Activated CD8-positive, alpha-beta T cell treated with anti-CD3 and anti-CD28 coated beads, Interleukin-2, amount 10 ng/mL, durations not matched to agents 7 days and 5 days (primary cell): ENCODE results near the gene NXPH4. TPM values are rescaled to one million over a fixed set of nuclear protein-coding genes. Genes with fewer than 3 reads are reported as not detected.

Experiments
- ATAC-seq: fragments of 150-1000 bp; cut with Tn5 transposase; one replicate; pipeline ENCODE4 v1.10.0; 2021; ENCODE audit warnings: moderate library complexity
- CTCF ChIA-PET: fragments of 350-600 bp; sonication (Branson Sonifier 250); formaldehyde crosslinking; loops from one replicate; lab custom pipeline; 2021; ENCODE audit warnings: antibody characterized with exemption; lab: Charles Lee
- POLR2A ChIA-PET: fragments of 350-600 bp; sonication (Branson Sonifier 250); formaldehyde crosslinking; loops from one replicate; lab custom pipeline; 2021; ENCODE audit warnings: antibody characterized with exemption; lab: Charles Lee
- DNase-seq: peaks from one replicate; pipeline ENCODE4 v3.0.0-alpha.2; 2020
- H3K27ac Mint-ChIP-seq: one replicate; pipeline ENCODE4 v1.8.0; 2021; ENCODE audit warnings: mild to moderate bottlenecking, mixed read lengths
- H3K27me3 Mint-ChIP-seq: one replicate; pipeline ENCODE4 v1.8.0; 2021; ENCODE audit warnings: low read depth, mixed read lengths
- H3K36me3 Mint-ChIP-seq: one replicate; pipeline ENCODE4 v1.8.0; 2021; ENCODE audit warnings: low read depth, mixed read lengths
- H3K4me1 Mint-ChIP-seq: one replicate; pipeline ENCODE4 v1.8.0; 2021; ENCODE audit warnings: low read depth, mixed read lengths
- H3K4me3 Mint-ChIP-seq: one replicate; pipeline ENCODE4 v1.8.0; 2021; ENCODE audit warnings: mild to moderate bottlenecking, mixed read lengths
- H3K9me3 Mint-ChIP-seq: one replicate; pipeline ENCODE4 v1.8.0; 2022; ENCODE audit warnings: mixed read lengths; ENCODE audit not compliant: insufficient read depth
- total RNA-seq, 2 experiments: library from RNA; stranded (reverse); gene quantifications; one replicate each; pipeline ENCODE4 v1.2.3, GENCODE V29; 2021

Gene NXPH4
- total RNA-seq, 2 experiments from 2014 or later, result 0.39 to 0.40 TPM

DNA sequence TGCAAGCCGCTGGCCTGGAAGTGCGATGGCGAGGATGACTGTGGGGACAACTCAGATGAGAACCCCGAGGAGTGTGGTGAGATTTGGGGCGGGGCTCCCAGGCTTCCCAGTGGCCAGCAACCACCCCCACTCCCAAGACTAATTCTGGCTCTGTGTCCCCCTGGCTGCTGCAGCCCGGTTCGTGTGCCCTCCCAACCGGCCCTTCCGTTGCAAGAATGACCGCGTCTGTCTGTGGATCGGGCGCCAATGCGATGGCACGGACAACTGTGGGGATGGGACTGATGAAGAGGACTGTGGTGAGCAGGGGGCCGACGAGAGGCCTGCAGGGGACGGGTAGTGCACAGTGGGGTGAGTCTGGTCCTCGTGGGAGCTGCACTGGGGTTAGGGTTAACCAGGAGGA lies 12.1 kb upstream of the NXPH4 start:
- no peaks in the 10 kb centered on the region for H3K4me1 Mint-ChIP-seq
- H3K9me3 Mint-ChIP-seq, result no peaks in the 10 kb centered on the region
- DNase-seq, result no peak
- ATAC-seq, result no peak
- CTCF ChIA-PET, result no interaction called here
- H3K27me3 Mint-ChIP-seq, result no peaks in the 10 kb centered on the region
- no peak overlapping the region for H3K4me3 Mint-ChIP-seq
- H3K27ac Mint-ChIP-seq, result no peak overlapping the region
- POLR2A ChIA-PET, result no interaction called here
- no peaks in the 10 kb centered on the region for H3K36me3 Mint-ChIP-seq

DNA sequence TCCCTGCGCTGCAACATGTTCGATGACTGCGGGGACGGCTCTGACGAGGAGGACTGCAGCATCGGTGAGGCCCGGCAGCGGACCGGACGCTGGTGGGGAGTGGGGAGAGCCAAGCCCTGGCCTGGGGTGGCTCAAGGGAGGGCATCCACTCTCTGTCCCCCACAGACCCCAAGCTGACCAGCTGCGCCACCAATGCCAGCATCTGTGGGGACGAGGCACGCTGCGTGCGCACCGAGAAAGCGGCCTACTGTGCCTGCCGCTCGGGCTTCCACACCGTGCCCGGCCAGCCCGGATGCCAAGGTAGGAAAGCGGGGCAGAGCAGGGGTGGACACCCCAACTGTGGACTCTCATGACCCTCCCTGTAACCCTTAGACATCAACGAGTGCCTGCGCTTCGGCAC lies 11.4 kb upstream of the NXPH4 start:
- POLR2A ChIA-PET, result no interaction called here
- no peaks in the 10 kb centered on the region for H3K4me1 Mint-ChIP-seq

DNA sequence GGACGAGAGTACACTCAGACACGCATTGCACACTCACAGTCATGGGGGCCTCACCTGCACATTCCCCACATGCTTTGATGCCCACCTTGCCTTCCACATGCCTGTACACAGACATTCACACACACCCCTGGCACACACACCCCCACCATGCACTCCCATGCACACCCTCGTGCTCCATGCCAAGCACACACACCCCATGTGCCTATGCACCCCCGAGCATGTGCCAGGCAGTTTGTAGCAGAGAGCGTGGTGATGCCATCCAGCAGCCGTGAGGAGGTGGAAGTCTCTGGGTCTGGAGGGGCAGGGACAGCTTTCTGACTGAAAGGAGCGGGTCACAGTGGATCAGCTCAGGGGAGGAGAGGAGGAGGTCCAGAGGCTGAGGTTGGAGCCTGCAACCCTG lies 10.7 kb upstream of the NXPH4 start:
- DNase-seq (no peak), ATAC-seq (no peak)
- CTCF ChIA-PET, result interaction anchor here (2.0 kb wide), 1 partner anchor 33 kb away, joined by 4 read pairs; no protein-coding TSS in a partner anchor
- POLR2A ChIA-PET, result no interaction called here
- H3K36me3 Mint-ChIP-seq, result no peaks in the 10 kb centered on the region
- H3K4me3 Mint-ChIP-seq, result no peak overlapping the region
- no peaks in the 10 kb centered on the region for H3K27me3 Mint-ChIP-seq
- no peaks in the 10 kb centered on the region for H3K4me1 Mint-ChIP-seq
- no peak overlapping the region for H3K27ac Mint-ChIP-seq
- H3K9me3 Mint-ChIP-seq, result no peaks in the 10 kb centered on the region

More for the DNA sequence above, 11.4 kb upstream of the NXPH4 start:
- no peaks in the 10 kb centered on the region for H3K9me3 Mint-ChIP-seq
- no peaks in the 10 kb centered on the region for H3K27me3 Mint-ChIP-seq
- no peak overlapping the region for H3K27ac Mint-ChIP-seq
- ATAC-seq, result no peak
- no peak overlapping the region for H3K4me3 Mint-ChIP-seq
- H3K36me3 Mint-ChIP-seq, result no peaks in the 10 kb centered on the region
- DNase-seq, result no peak
- CTCF ChIA-PET, result no interaction called here

DNA sequence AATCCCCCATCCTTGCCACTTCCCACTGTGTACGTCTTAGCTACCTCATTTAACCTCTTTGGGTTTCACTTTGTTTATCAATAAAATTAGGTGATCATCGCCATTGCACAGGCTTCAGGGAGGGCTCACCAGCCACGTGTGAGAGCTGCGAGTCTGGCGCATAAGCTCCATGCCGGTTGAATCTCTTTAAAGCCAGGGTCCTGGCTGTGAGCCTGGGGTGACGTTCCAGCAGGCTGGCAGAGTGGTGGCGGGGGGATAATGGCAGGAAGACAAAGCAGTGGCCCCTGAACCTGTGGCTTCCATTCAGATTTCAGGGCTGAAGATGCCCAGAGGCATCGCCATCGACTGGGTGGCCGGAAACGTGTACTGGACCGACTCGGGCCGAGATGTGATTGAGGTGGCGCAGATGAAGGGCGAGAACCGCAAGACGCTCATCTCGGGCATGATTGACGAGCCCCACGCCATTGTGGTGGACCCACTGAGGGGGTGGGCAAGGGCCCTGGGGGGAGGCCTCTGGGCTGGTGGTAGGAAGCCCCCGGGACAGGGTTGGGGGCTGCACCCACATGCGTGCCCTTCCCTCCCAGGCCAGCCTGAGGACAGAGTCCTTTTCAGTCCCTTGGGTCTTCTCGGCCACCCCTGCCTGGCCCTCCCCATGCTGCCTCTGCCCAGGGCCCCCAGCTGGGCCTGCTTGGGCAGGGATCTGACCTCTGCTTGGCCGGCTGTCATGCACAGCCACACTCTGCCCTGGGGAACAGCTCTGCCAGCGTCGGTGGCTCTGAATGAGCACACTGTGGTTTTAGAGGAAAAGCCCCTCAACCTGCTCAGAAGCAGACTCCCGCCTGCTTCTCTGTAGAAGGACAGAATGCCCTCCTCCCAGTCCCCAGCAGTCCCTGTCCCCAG lies 8.6 kb upstream of the NXPH4 start:
- POLR2A ChIA-PET, result interaction anchor here (0.9 kb wide), 1 partner anchor 221 kb away, joined by 3 read pairs; no protein-coding TSS in a partner anchor
- no peaks in the 10 kb centered on the region for H3K27me3 Mint-ChIP-seq
- CTCF ChIA-PET, result interaction anchor here (0.5 to 2.0 kb wide), 3 partner anchors 31 to 145 kb away, joined by 4 to 5 read pairs (median 4); no protein-coding TSS in a partner anchor
- H3K27ac Mint-ChIP-seq, result no peak overlapping the region
- H3K9me3 Mint-ChIP-seq, result no peaks in the 10 kb centered on the region
- no peak for DNase-seq
- no peaks in the 10 kb centered on the region for H3K36me3 Mint-ChIP-seq
- no peak for ATAC-seq
- H3K4me3 Mint-ChIP-seq, result no peak overlapping the region
- H3K4me1 Mint-ChIP-seq, result no peaks in the 10 kb centered on the region

DNA sequence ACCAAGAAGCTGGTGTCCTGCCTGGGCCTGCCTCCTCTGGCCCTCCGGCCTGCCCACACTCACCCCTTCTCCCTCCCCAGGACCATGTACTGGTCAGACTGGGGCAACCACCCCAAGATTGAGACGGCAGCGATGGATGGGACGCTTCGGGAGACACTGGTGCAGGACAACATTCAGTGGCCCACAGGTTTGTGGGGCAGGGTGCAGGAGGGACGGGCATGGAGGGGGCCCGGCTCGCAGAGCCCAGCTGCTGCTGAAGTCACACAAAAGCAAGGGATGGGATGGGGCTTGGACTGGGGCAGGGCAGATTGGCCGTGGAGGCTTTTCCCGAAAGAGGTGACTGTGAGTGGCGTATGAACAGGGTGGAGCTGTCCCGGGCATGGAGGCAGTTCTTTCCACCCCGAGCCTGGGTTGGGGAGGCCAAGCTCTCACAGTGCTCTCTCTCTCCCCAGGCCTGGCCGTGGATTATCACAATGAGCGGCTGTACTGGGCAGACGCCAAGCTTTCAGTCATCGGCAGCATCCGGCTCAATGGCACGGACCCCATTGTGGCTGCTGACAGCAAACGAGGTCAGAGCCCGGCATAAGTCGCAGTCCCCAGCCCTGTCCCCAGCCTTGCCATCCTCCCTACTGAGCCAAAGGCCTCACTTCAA lies 7.8 kb upstream of the NXPH4 start:
- ATAC-seq (no peak), DNase-seq (no peak)
- Mint-ChIP-seq H3K27me3 (peaks cover 5% of the 10 kb centered on the region), H3K4me3 (no peak overlapping the region), H3K27ac (no peak overlapping the region), H3K4me1 (peaks cover 6% of the 10 kb centered on the region), H3K36me3 (no peaks in the 10 kb centered on the region), H3K9me3 (no peaks in the 10 kb centered on the region)
- ChIA-PET CTCF (interaction anchor here (1.3 kb wide), 1 partner anchor 34 kb away, joined by 5 read pairs; no protein-coding TSS in a partner anchor), POLR2A (interaction anchor here (0.6 to 0.9 kb wide), 2 partner anchors 152 to 220 kb away, joined by 3 to 5 read pairs; no protein-coding TSS in a partner anchor)

DNA sequence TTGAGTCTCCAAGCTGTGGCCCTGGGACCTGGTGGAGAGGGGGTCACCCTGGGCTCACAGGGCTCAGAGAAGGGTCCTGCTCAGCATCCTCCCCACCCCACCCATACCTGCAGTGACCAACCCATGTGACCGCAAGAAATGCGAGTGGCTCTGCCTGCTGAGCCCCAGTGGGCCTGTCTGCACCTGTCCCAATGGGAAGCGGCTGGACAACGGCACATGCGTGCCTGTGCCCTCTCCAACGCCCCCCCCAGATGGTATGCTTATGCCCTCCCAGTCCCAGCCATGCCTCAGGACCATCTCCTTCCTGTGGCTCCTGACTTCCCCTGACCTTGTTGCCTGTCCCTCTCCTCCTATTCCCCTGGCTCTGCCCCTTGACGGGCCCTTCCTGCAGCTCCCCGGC lies 6.7 kb upstream of the NXPH4 start:
- Mint-ChIP-seq H3K9me3 (no peaks in the 10 kb centered on the region), H3K27me3 (peaks cover 17% of the 10 kb centered on the region), H3K27ac (no peak overlapping the region), H3K4me1 (peaks cover 17% of the 10 kb centered on the region), H3K4me3 (no peak overlapping the region), H3K36me3 (no peaks in the 10 kb centered on the region)
- ChIA-PET CTCF (interaction anchor here (2.1 kb wide), 1 partner anchor 33 kb away, joined by 7 read pairs; no protein-coding TSS in a partner anchor), POLR2A (no interaction called here)
- ATAC-seq (no peak), DNase-seq (no peak)

DNA sequence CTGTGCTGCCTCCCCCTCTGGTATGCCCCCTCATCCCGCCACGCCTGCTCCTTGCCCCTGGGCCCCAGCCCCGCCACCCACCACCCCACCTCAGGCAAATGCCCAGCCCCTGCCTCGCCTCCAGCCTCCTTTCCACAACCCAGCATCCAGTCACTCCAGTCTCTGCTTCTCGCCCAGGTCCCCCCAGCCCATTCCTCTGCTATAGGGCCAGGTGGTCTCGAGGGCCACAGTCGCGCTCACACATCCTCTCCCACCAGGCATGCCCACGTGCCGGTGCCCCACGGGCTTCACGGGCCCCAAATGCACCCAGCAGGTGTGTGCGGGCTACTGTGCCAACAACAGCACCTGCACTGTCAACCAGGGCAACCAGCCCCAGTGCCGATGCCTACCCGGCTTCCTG lies 6.1 kb upstream of the NXPH4 start:
- ChIA-PET POLR2A (no interaction called here), CTCF (interaction anchor here (2.1 kb wide), 1 partner anchor 32 kb away, joined by 7 read pairs; no protein-coding TSS in a partner anchor)
- no peak overlapping the region for H3K4me3 Mint-ChIP-seq
- ATAC-seq, result no peak
- H3K36me3 Mint-ChIP-seq, result no peaks in the 10 kb centered on the region
- H3K9me3 Mint-ChIP-seq, result no peaks in the 10 kb centered on the region
- H3K27me3 Mint-ChIP-seq, result peaks cover 22% of the 10 kb centered on the region
- peaks cover 22% of the 10 kb centered on the region for H3K4me1 Mint-ChIP-seq
- no peak overlapping the region for H3K27ac Mint-ChIP-seq
- no peak for DNase-seq

DNA sequence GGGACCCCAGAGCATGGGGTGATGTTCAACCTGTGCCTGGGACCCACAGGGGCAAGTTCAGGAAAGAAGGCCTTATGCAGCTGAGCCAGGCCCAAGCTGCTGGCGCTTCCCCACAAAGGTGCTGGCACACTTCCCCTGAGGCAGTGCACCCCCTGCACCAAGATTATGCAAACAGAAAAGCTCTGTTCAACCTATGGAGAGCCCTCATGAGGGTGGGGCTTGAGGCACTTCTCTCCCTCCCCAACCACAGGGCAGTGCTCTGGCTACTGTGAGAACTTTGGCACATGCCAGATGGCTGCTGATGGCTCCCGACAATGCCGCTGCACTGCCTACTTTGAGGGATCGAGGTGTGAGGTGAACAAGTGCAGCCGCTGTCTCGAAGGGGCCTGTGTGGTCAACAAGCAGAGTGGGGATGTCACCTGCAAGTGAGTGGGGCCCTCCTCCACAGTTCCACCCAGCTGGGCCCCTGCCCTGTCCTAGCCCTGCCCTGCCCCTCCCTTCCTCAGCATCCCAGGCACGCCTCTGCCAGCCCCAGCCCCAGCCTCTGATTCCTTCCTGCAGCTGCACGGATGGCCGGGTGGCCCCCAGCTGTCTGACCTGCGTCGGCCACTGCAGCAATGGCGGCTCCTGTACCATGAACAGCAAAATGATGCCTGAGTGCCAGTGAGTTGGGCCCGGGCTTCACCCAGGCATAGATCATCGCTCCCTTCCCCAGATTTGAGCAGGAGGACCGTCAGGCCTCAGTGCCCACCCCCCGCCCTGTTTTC lies 5.5 kb upstream of the NXPH4 start:
- Mint-ChIP-seq H3K36me3 (no peaks in the 10 kb centered on the region), H3K27ac (no peak overlapping the region), H3K4me3 (no peak overlapping the region), H3K9me3 (no peaks in the 10 kb centered on the region), H3K4me1 (peaks cover 28% of the 10 kb centered on the region), H3K27me3 (peaks cover 29% of the 10 kb centered on the region)
- no peak for ATAC-seq
- no peak for DNase-seq
- ChIA-PET CTCF (interaction anchor here (2.1 kb wide), 1 partner anchor 32 kb away, joined by 7 read pairs; no protein-coding TSS in a partner anchor), POLR2A (interaction anchor here (0.5 kb wide), 1 partner anchor 137 kb away, joined by 3 read pairs; no protein-coding TSS in a partner anchor)

DNA sequence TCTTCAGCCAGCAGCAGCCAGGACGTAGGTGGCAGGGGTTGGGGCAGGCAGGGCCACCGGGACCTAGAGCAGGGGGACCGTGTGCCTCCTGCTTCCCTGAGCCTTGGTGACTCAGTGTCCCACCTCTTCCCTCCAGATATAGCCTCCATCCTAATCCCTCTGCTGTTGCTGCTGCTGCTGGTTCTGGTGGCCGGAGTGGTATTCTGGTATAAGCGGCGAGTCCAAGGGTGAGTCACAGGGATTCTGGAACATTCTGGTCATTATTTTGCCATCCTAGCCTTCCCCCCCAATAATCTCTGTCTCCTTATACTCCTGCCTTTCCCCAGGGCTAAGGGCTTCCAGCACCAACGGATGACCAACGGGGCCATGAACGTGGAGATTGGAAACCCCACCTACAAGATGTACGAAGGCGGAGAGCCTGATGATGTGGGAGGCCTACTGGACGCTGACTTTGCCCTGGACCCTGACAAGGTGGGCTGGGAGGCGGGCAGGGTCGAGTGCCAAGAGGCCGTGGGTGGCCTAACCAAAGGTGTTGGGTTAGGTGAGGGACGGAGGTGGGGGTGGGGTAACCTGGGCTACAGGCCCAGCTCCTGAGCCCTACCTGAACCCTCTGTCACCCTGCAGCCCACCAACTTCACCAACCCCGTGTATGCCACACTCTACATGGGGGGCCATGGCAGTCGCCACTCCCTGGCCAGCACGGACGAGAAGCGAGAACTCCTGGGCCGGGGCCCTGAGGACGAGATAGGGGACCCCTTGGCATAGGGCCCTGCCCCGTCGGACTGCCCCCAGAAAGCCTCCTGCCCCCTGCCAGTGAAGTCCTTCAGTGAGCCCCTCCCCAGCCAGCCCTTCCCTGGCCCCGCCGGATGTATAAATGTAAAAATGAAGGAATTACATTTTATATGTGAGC lies 4.5 kb upstream of the NXPH4 start:
- H3K9me3 Mint-ChIP-seq, result no peaks in the 10 kb centered on the region
- H3K27me3 Mint-ChIP-seq, result peaks cover 30% of the 10 kb centered on the region
- peaks cover 29% of the 10 kb centered on the region for H3K4me1 Mint-ChIP-seq
- no peak for DNase-seq
- POLR2A ChIA-PET, result no interaction called here
- ATAC-seq, result no peak
- H3K4me3 Mint-ChIP-seq, result no peak overlapping the region
- H3K27ac Mint-ChIP-seq, result no peak overlapping the region
- CTCF ChIA-PET, result interaction anchor here (1.1 to 4.3 kb wide), 7 partner anchors 15 to 241 kb away, joined by 3 to 246 read pairs (median 12); partner anchors contain the start of genes SHMT2 and STAC3
- no peaks in the 10 kb centered on the region for H3K36me3 Mint-ChIP-seq

DNA sequence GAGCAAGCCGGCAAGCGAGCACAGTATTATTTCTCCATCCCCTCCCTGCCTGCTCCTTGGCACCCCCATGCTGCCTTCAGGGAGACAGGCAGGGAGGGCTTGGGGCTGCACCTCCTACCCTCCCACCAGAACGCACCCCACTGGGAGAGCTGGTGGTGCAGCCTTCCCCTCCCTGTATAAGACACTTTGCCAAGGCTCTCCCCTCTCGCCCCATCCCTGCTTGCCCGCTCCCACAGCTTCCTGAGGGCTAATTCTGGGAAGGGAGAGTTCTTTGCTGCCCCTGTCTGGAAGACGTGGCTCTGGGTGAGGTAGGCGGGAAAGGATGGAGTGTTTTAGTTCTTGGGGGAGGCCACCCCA lies 3.9 kb upstream of the NXPH4 start:
- no peaks in the 10 kb centered on the region for H3K9me3 Mint-ChIP-seq
- peaks cover 35% of the 10 kb centered on the region for H3K4me1 Mint-ChIP-seq
- DNase-seq, result no peak
- ChIA-PET POLR2A (interaction anchor here (0.6 kb wide), 1 partner anchor 216 kb away, joined by 3 read pairs; no protein-coding TSS in a partner anchor), CTCF (interaction anchor here (0.6 to 4.3 kb wide), 17 partner anchors 14 to 334 kb away, joined by 3 to 246 read pairs (median 9); partner anchors contain the start of genes DCTN2, GLI1, SHMT2 and STAC3)
- peaks cover 36% of the 10 kb centered on the region for H3K27me3 Mint-ChIP-seq
- no peak overlapping the region for H3K27ac Mint-ChIP-seq
- ATAC-seq, result no peak
- no peaks in the 10 kb centered on the region for H3K36me3 Mint-ChIP-seq
- no peak overlapping the region for H3K4me3 Mint-ChIP-seq
